Kidney epithelial cell (primary cell): ENCODE results near the gene LIN52. TPM values are rescaled to one million over a fixed set of nuclear protein-coding genes. Genes with fewer than 3 reads are reported as not detected.

Experiments used
- DNase-seq: peaks from one replicate; pipeline ENCODE4 v3.0.0-alpha.2; 2010; ENCODE audit warnings: low read depth
- H3K27me3 ChIP-seq: 2 replicates; pipeline ENCODE4 v1.6.0; 2011; ENCODE audit warnings: low read length; ENCODE audit not compliant: control insufficient read depth, insufficient read depth
- H3K36me3 ChIP-seq: 2 replicates; pipeline ENCODE4 v1.5.1; 2011; ENCODE audit warnings: low read length; ENCODE audit not compliant: control insufficient read depth, insufficient read depth
- H3K4me3 ChIP-seq: 2 replicates; pipeline ENCODE4 v1.5.1; 2011; ENCODE audit warnings: low read depth, mild to moderate bottlenecking, control low read depth, low read length
- total RNA-seq: library from RNA; depleted of rRNA; stranded (reverse); fragments of >200 nt; gene quantifications from 2 replicates; pipeline ENCODE4 v1.2.3, GENCODE V29; 2015
- TF ChIP-seq, protein P1 (sequence below): IDR thresholded peaks from 2 replicates; pipeline ENCODE4 v1.5.1; 2011; ENCODE audit warnings: mild to moderate bottlenecking, moderate library complexity, low read length, control low read depth, inconsistent platforms; ENCODE audit not compliant: insufficient read depth, poor library complexity, severe bottlenecking

The LIN52 gene
- total RNA-seq, 1 donor from 2014 or later, result 7.8 TPM

DNA sequence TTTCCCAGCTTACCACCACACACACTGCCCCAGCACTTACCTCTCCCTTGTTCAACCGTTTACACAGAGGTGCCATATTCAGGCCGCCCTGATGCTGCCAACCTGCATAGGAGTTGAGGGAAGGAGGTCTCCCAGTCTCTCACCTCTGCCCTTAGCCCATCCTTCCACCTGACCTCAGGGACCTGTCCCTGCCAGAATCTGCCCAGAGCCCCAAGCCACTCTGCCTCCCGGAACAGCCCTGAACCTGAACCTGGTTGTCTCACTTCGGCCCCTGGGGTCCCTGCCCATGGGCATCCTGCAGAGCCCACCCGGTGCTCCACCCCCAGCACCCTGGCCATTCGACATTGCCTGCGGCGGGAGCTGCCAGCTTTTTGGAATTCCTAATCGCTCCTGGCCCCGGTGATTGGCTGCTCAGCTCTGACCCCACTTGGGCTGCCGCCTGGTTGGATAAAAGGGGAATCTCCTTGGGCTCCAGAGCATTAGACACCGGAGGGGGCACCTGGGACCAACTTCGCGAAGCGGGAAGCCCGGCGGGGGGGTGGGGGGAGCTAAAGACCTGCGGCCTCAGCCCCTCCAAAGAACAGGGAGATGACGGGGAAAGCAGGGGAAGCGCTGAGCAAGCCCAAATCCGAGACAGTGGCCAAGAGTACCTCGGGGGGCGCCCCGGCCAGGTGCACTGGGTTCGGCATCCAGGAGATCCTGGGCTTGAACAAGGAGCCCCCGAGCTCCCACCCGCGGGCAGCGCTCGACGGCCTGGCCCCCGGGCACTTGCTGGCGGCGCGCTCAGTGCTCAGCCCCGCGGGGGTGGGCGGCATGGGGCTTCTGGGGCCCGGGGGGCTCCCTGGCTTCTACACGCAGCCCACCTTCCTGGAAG lies 154.5 kb downstream of the LIN52 start, which contains the start of gene VSX2:
TSS of gene VSX2 (plus strand) at position 476 of the 874 bp plus-strand sequence. CDS start at position 589, 113 bp downstream.
- Histone ChIP-seq H3K36me3 (no peaks in the 10 kb centered on the region), H3K27me3 (peaks cover 74% of the 10 kb centered on the region), H3K4me3 (no peak within 1 kb of the TSS)
- DNase-seq, result no peak
- TF ChIP-seq, protein P1, sequence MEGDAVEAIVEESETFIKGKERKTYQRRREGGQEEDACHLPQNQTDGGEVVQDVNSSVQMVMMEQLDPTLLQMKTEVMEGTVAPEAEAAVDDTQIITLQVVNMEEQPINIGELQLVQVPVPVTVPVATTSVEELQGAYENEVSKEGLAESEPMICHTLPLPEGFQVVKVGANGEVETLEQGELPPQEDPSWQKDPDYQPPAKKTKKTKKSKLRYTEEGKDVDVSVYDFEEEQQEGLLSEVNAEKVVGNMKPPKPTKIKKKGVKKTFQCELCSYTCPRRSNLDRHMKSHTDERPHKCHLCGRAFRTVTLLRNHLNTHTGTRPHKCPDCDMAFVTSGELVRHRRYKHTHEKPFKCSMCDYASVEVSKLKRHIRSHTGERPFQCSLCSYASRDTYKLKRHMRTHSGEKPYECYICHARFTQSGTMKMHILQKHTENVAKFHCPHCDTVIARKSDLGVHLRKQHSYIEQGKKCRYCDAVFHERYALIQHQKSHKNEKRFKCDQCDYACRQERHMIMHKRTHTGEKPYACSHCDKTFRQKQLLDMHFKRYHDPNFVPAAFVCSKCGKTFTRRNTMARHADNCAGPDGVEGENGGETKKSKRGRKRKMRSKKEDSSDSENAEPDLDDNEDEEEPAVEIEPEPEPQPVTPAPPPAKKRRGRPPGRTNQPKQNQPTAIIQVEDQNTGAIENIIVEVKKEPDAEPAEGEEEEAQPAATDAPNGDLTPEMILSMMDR, result no peak

DNA sequence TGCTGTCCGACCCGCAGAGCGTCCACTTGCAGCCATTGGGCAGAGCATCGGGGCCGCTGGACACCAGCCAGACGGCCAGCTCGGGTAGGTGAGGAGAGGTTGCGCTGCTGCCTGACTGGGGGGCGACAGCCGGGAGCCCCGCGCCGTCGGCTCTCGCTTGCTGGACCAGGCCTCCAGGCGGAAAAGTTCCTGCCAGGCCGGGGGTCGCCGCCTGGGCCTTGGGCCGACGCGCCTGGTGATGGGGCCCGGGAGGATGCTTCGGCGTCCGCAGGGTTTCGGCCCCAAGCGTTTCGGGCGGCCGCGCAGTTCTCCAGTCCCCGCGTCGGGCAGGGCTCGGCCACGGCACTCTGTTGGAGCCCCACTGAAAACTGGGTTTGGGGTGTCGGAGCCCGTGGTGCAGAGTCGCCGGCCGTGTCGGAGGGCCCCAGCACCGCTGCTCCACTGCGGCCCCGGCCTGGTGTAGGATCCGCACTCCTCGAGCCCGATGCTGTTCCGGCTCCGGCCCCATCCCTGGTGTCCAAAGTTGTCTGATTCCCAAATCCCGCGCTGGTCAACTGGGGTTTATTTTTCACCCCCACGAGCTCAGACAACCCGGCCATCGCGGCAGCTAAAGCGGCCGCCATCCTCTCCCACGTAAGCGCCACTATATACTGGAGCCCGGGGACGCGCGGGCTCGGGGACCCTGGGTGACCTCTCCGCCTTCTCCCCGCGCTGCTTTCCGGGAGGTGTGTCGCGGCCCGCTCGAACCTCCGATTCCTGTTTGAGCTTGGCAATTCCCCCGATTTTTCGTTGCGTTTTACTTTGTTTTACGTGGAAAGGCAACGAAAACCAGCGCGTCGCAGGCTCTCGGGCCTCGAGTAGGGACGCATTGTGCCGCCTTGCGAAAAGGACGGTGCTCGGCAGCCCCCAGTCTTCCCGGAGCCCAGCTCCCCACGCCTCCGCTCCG lies 155.4 kb downstream of the LIN52 start:
- Histone ChIP-seq H3K36me3 (no peaks in the 10 kb centered on the region), H3K27me3 (peaks cover 79% of the 10 kb centered on the region), H3K4me3 (no peak overlapping the region)
- DNase-seq, result no peak
- TF ChIP-seq, protein P1, result no peak

DNA sequence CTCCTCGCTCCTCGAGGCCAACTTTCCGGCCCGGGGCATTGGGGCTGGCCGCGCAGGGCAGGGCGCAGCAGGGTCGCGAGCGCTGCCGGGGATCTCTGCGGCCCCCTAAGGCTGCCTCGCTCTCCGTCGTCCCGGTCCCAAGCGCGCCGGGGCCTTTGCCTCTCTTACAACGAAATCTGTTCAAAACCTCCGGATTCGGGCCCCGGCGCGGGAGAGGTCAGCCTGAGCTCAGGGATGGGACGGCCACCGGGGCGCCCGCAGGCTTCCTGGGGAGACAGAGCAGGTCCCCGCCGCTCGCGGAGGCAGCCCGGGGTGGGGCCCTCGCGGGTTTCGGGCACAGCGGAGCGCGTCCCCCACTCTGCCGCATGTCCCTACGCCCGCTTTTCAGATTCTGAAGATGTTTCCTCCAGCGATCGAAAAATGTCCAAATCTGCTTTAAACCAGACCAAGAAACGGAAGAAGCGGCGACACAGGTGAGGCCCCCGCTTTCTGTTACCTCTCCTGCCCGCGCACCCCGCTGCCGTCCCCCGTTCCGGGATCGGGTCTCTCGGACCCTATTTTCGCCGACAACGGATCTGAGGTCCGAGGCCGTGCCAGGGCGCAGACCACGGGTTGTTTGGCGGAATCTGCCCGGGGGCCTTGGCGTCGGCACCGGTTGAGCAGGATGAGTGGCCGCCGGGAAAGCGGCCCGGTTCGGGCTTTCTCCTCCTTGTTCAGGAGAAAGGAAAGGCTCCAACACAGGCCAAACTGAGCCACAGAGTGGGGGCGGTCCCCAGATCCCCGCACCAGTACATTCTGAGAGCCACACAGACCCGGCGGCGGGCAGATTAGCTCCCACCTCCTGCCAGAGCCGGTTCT lies 156.3 kb downstream of the LIN52 start:
- Histone ChIP-seq H3K27me3 (peaks cover 86% of the 10 kb centered on the region), H3K4me3 (no peak overlapping the region), H3K36me3 (no peaks in the 10 kb centered on the region)
- TF ChIP-seq, protein P1, result no peak
- DNase-seq, result no peak

DNA sequence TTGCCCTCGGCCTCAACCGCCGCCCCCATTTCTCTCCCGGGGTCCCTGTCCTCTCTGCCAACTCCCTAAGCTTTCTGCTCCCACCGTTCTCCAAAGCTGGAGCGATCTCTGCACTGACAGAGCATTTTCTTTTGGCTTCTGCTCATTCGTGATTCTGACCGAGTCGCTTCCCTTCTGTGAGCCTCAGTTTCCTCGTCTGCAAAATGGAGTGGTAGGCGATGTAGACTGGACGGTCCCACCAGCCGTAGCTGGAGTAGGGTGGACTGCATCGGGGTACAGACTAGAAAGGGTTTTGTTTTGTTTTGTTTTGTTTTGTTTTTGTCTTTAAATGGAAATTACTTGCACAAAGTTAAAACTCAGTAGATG lies 156.9 kb downstream of the LIN52 start:
- no peaks in the 10 kb centered on the region for H3K36me3 ChIP-seq
- no peak overlapping the region for H3K4me3 ChIP-seq
- H3K27me3 ChIP-seq, result peaks cover 87% of the 10 kb centered on the region
- TF ChIP-seq, protein P1, result no peak
- DNase-seq, result no peak

DNA sequence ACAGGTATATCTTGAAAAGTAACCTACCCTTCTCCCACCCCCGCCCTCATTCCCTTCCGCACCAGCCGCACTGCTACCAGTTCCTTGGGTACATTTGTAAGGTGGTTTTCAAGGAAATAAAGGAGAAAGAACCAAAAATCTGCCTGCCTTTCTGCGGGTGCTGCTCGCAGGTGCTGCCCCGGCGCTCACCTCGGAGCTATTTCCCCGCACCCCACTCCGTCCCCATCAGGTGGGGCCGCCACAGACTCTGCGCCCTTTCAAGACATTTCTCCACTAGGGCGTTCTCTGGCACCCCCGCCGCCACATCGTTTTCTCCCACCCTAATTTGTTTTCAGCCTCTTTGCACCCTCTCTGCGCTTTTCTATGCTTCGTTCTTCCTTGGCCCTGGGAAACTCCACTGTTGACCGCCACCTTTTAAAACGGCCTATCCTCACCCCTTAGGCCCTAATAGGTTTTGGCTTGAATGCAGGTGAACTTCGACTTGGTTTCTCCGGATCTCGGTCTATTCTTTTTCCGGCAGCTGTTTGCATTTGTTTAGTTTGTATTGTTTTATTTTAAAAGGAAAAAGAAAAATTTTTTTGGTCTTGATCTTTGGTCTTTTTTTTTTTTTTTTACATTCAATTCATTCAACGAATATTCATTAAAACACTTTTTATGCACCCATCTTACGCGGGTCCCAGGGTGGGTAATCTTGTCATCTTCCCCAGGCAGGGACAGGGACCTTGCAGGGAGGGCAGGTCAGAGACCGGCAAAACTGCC lies 157.4 kb downstream of the LIN52 start:
- no peak for DNase-seq
- H3K36me3 ChIP-seq, result no peaks in the 10 kb centered on the region
- H3K4me3 ChIP-seq, result no peak overlapping the region
- peaks cover 89% of the 10 kb centered on the region for H3K27me3 ChIP-seq
- TF ChIP-seq, protein P1, result no peak
